ENCODE measurements around the gene EPHB2.

Gene EPHB2

GRCh38 chr1:22889213-22889827 is 178.7 kb downstream of the EPHB2 start:
- DNase-seq, result peak; percentile 54

- DNase-seq, result no peak
Observed at GRCh38 chr1:22892789-22893188, 182.2 kb downstream of the EPHB2 start.

GRCh38 chr1:22893292-22893691 is 182.7 kb downstream of the EPHB2 start:
- no peak for DNase-seq

DNA sequence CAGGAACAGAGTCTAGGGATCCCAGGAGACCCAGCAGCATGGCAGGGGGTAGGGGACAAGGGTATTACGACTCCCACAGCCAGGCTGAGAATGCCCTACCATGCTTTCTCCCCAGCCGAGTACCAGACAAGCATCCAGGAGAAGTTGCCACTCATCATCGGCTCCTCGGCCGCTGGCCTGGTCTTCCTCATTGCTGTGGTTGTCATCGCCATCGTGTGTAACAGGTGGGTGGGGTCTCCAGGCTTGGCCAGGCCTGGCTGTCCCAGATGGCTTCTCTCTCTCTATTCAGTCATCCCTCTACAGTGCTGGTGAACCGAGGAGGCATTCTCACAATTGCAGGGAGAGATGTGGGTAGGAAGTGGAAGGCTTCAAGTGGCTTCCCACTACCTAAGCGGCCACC is 184.7 kb downstream of the EPHB2 start:
- no peak for DNase-seq

DNA sequence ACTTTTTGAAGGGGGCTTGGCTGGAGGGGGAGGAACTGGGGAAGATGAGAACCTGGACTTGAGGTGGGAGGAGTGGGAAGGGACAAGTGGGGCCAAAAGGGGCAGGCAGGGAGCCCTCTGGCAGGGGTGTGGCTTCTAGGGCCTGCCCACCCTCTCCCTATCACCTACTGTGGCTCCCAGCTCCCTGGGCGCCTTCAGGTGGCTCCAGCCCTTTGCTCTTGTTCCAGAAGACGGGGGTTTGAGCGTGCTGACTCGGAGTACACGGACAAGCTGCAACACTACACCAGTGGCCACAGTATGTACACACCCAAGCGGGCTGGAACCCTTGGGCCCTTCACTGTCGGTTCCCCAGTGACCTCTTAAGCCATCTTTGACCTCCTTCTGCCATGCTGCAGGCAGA is 185.5 kb downstream of the EPHB2 start:
- DNase-seq, result no peak

- DNase-seq, result no peak
Observed at GRCh38 chr1:22900451-22900850, 189.8 kb downstream of the EPHB2 start.

DNA sequence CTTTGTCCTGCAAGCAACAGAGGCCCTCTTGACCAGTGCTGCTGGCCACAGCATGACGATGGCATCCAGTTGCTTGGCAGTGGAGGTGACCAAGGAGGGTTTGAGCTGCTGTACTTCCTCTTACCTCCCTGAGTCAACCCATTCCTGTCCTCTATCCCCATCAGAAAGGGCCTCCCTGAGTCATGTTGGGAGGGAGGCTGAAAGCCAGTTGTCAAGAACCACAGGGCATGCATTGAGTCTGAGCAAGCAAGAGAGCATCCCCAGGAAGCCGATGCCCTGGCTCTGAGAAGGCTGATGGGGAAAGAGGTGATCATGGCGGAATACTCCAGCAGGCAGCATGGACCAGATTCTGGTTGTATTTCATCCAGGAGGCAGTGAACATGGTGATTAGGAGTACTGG is 192.5 kb downstream of the EPHB2 start:
- DNase-seq, result no peak

DNA sequence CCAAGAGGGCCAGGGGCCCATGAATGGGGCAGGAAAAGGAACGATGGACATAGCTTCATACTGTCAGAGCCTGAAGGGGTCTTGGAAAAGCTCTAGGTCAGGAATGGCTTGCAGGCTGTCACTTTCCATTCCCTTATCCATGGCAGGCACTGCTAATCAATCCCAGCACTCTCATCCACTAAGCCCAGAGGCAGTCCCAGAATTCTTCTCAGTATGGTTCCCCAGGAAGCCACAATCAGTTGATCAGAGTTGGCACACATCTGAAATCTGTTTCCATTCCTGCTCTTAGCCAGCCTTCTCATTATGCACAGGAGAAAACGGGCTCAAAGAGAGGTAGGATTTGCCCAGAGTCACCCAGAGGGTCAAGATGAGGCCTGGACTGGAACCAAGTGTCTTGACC is 196.3 kb downstream of the EPHB2 start:
- DNase-seq, result no peak

DNA sequence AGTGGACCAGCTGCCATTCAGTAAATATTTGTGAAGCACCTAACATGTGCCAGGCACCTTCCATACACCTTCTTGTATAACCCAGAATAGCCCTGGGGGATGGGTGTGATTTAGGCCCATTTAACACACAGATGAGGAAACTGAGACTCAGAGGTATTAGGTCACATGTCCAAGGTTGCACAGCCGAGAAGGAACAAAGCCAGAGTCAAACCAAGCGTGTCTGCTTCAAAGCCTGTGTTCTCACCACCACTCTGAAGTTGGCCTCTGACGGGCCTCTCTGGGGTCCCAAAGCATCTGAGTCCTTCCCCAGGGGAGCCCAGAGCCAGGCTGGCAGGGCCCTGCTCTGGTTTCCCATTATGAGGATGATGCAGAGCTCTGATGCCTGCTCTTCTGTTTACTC is 196.9 kb downstream of the EPHB2 start:
- DNase-seq, result no peak

- DNase-seq, result no peak
Observed at GRCh38 chr1:22908880-22909426, 198.3 kb downstream of the EPHB2 start.

DNA sequence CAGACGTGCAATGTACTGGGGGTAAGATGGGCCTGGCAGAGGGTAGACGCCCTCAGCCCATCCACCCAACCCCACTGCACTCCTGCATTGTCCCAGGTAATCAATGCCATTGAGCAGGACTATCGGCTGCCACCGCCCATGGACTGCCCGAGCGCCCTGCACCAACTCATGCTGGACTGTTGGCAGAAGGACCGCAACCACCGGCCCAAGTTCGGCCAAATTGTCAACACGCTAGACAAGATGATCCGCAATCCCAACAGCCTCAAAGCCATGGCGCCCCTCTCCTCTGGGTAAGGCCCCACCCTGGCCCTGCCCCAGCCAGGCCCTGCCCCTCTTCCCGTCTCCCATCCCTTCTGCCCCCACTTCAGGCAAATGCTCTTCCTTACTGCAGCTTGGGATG is 199.6 kb downstream of the EPHB2 start:
- DNase-seq, result no peak

DNA sequence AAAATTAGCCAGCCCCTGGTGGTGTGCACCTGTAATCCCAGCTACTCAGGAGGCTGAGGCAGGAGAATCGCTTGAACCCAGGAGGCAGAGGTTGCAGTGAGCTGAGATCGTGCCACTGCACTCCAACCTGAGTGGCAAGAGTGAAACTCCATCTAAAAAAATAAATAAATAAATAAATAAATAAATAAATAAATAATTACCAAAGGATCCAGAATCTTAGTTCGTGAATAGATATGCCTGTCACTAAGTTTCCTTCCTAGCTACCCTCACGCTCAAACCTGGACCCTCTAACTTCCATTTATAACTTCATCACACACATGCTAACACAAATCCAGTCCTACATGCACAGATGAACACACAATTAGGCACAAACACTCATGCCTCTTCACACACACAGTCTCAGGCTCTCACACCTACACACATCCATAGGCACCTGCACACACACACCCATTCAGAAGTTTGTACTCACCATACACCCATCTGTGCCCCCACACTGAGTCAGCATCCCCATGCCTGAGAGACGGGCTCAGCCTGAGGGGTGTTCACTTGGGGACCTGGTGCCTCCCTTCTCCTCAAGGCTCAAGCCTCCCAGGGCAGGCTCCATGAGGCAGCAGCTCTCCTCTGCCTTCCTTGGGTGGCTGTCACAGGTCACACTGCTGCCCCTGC is 200.5 kb downstream of the EPHB2 start:
- DNase-seq, result no peak

- no peak for DNase-seq
Observed at GRCh38 chr1:22912311-22912710, 201.7 kb downstream of the EPHB2 start.

- DNase-seq, result no peak
Observed at GRCh38 chr1:22913421-22914141, 202.9 kb downstream of the EPHB2 start.

DNA sequence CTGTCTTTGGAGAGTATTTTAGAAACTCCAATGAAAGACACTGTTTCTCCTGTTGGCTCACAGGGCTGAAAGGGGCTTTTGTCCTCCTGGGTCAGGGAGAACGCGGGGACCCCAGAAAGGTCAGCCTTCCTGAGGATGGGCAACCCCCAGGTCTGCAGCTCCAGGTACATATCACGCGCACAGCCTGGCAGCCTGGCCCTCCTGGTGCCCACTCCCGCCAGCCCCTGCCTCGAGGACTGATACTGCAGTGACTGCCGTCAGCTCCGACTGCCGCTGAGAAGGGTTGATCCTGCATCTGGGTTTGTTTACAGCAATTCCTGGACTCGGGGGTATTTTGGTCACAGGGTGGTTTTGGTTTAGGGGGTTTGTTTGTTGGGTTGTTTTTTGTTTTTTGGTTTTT is 203.5 kb downstream of the EPHB2 start:
- DNase-seq, result no peak

DNA sequence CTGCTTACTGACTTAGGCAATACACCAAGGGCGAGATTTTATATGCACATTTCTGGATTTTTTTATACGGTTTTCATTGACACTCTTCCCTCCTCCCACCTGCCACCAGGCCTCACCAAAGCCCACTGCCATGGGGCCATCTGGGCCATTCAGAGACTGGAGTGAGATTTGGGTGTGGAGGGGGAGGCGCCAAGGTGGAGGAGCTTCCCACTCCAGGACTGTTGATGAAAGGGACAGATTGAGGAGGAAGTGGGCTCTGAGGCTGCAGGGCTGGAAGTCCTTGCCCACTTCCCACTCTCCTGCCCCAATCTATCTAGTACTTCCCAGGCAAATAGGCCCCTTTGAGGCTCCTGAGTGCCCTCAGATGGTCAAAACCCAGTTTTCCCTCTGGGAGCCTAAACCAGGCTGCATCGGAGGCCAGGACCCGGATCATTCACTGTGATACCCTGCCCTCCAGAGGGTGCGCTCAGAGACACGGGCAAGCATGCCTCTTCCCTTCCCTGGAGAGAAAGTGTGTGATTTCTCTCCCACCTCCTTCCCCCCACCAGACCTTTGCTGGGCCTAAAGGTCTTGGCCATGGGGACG is 204.1 kb downstream of the EPHB2 start:
- DNase-seq, result no peak

- DNase-seq, result no peak
Observed at GRCh38 chr1:22915231-22915630, 204.6 kb downstream of the EPHB2 start.

DNA sequence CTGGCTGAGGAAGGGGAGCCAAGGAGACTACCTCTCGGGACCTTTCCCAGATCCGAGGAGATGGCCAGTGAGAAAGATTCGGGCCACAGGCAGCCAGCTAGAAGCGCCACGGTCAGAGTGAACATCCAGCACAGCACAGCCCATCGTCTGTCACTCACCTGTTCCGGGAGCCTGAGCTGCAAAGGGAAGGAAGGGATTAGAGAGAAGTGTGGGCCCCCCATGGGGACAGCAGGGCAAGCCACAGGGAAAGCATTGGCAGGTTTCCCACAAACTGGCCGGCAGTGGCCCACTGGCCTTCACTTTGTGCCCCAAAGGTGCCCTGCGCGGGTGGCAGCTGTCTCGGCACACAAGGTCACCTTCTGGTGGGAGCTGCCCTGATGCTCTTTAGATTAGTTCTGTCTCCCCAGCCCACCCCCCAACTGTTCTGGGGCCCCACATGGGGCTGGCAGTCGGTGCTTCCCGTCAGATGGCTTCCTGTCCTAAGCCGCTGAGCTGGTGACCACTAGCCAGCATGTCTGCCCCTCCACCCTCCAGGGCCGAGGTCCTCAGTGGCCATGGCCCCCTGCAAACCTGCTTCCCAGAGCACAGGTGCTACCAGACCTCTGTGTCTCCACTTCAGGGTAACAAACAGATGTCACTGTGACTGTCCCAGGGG is 205.3 kb downstream of the EPHB2 start:
- DNase-seq, result no peak

DNA sequence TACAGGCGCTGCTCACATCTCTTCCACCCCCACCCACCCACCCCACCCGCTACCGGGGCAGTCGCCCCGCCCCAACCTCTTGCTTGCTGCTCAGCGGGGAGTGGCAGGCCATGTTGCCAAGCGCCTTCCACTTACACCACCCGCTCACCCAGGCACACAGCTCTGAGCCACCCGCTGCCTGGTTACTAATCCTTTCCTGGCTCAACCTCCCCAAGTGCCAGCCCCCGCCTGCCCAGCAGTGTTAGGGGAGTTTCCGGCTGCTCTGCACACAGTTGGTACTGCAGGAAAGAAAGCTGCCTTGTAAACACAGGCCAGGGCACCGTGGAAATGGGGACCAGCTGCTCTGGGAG is 205.8 kb downstream of the EPHB2 start:
- DNase-seq, result peak; percentile 31

- DNase-seq, result no peak
Observed at GRCh38 chr1:22917989-22918388, 207.3 kb downstream of the EPHB2 start.

GRCh38 chr1:22918644-22919043 is 208.0 kb downstream of the EPHB2 start:
- no peak for DNase-seq

DNA sequence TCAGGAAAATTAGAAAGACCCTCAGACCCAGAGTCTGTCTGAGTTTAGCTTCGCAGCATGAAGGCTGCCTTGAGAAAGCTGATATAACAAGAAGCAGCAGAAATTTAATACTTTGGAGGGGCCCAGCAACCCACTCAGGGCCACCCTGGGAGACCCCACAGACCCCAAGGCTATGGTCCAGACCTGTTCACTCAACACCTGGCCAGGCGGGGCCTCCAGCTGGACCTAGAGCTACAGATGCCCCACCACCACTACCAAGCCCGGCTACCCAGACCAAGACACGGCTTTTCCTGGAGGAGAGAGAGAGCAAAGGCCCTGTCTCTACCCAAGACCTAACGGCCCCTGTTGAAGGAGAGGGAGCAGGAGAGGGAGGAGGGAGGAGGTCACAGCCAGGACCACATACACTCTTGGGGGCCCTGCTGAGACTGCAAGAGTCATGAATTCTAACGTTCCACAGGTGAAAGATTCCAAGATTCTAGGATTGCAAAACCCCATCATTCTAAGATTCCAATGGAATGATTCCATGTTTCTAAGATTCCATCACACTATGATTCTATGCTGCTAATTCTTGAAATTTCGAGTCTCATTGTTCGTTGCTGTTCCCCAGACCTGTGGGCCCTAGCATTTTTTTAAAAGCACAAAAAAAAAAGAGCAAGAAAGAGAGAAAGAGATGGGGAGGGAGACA is 208.8 kb downstream of the EPHB2 start:
- DNase-seq, result no peak

All from hematopoietic multipotent progenitor cell treated with erythropoietin and hydrocortisone succinate and interleukin-3 and kit ligand, for 4 days (in vitro differentiated cells).